Thoracic aorta (tissue), 2 donors: ENCODE results near the gene PARVB. TPM values are rescaled to one million over a fixed set of nuclear protein-coding genes. Genes with fewer than 3 reads are reported as not detected.
"Not testable (repeated sequence)": the region's sequence is repeated elsewhere in the genome, so short reads cannot be mapped to it uniquely, and the experiment has no call there.

ENCODE experiments used
- ATAC-seq: fragments of 150-250 bp; one replicate; pipeline ENCODE4 v1.8.0; 2017; ENCODE audit warnings: low read depth; ENCODE audit not compliant: insufficient number of reproducible peaks, low FRiP score
- DNase-seq: peaks from one replicate; pipeline ENCODE4 v3.0.0-alpha.2; 2020; ENCODE audit warnings: low spot score
- H3K27ac ChIP-seq, 2 donors: fragments of 200-600 bp; sonication (generic); 1 replicate in 1 of 2; 2 replicates in 1 of 2; pipeline ENCODE4 v1.5.1; 2016; ENCODE audit warnings: mild to moderate bottlenecking in 2 of 2, moderate library complexity in 2 of 2
- H3K27me3 ChIP-seq: fragments of 200-600 bp; sonication (generic); replicated peaks from 2 replicates; pipeline ENCODE4 v1.6.0; 2016; ENCODE audit warnings: mild to moderate bottlenecking; ENCODE audit not compliant: insufficient read depth
- H3K36me3 ChIP-seq: fragments of 200-600 bp; sonication (generic); one replicate; pipeline ENCODE4 v1.5.1; 2016
- H3K4me1 ChIP-seq, 2 donors: fragments of 200-600 bp; sonication (generic); 1 replicate in 1 of 2; 2 replicates in 1 of 2; pipeline versions ENCODE4 v1.5.1 to v1.6.0; 2016; ENCODE audit warnings: low read depth in 2 of 2, mild to moderate bottlenecking in 1 of 2; ENCODE audit not compliant: control insufficient read depth in 1 of 2
- H3K4me3 ChIP-seq: fragments of 200-600 bp; sonication (generic); 2 replicates; pipeline ENCODE4 v1.5.1; 2016; ENCODE audit warnings: mild to moderate bottlenecking
- H3K9me3 ChIP-seq: fragments of 200-600 bp; sonication (generic); 2 replicates; pipeline ENCODE4 v1.5.1; 2016
- total RNA-seq, 2 donors: library from RNA; depleted of rRNA; stranded (reverse); fragments of >200 nt; gene quantifications; one replicate each; pipeline versions ENCODE4 v1.1.0 to v1.2.3, GENCODE V29; 2016
- TF ChIP-seq, protein P1 (sequence below): fragments of 200-600 bp; sonication (generic); IDR thresholded peaks from one replicate; pipeline ENCODE4 v1.5.1; 2019; ENCODE audit warnings: antibody characterized with exemption

Gene PARVB
- total RNA-seq, 2 donors from 2014 or later, result 15.3 to 17.2 TPM

DNA sequence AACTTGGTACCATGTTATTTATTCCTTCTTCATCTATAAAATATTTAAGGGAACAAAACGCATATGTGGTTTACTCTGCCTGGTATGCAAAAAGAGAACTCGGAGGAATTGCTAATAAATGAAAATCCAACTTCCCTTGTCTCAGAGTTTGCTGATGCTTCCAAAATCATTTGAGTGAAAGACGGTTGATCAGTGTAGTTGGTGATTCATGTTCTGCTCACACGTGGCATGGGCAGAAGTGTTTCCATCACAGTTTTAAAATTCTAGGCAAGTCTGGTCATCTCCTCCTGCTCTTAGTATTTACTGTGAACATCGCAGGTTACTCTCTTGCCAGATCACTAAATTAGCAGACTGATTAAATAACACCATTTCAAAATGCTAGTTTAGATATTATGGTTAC is 11.9 kb upstream of the PARVB start:
- Histone ChIP-seq H3K4me3 (no peak overlapping the region), H3K27ac (no peak overlapping the region), H3K4me1 (no peaks in the 10 kb centered on the region), H3K36me3 (no peaks in the 10 kb centered on the region), H3K9me3 (no peaks in the 10 kb centered on the region), H3K27me3 (no peaks in the 10 kb centered on the region)
- no peak for ATAC-seq
- TF ChIP-seq, protein P1, sequence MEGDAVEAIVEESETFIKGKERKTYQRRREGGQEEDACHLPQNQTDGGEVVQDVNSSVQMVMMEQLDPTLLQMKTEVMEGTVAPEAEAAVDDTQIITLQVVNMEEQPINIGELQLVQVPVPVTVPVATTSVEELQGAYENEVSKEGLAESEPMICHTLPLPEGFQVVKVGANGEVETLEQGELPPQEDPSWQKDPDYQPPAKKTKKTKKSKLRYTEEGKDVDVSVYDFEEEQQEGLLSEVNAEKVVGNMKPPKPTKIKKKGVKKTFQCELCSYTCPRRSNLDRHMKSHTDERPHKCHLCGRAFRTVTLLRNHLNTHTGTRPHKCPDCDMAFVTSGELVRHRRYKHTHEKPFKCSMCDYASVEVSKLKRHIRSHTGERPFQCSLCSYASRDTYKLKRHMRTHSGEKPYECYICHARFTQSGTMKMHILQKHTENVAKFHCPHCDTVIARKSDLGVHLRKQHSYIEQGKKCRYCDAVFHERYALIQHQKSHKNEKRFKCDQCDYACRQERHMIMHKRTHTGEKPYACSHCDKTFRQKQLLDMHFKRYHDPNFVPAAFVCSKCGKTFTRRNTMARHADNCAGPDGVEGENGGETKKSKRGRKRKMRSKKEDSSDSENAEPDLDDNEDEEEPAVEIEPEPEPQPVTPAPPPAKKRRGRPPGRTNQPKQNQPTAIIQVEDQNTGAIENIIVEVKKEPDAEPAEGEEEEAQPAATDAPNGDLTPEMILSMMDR, result no peak
- DNase-seq, result no peak

GRCh38 chr22:44012591-44012990 is 11.5 kb upstream of the PARVB start:
- DNase-seq, result no peak
- no peaks in the 10 kb centered on the region for H3K9me3 ChIP-seq
- ATAC-seq, result no peak
- TF ChIP-seq, protein P1, result no peak
- no peaks in the 10 kb centered on the region for H3K36me3 ChIP-seq
- no peaks in the 10 kb centered on the region for H3K4me1 ChIP-seq
- H3K4me3 ChIP-seq, result no peak overlapping the region
- H3K27ac ChIP-seq, result no peak overlapping the region
- no peaks in the 10 kb centered on the region for H3K27me3 ChIP-seq

DNA sequence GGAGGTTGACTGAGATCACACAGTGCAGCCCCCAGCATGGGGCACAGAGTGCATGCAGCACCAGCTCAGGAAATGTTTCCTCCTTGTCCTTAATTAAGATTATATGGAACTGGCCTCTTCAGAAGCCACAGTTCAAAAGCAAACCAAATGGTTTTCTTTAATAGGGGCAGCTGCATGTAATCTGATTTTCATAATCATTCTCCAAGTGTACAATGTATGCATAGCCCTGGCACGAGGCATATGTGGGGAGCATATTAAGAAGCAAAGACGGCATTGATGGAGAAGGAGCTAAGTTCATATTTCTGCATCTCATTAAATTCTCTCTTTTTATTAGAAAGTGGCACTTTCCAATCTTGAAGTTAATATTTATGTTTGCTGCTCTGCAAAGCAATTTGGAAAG is 9.9 kb upstream of the PARVB start:
- Histone ChIP-seq H3K4me1 (no peaks in the 10 kb centered on the region), H3K4me3 (no peak overlapping the region), H3K36me3 (no peaks in the 10 kb centered on the region), H3K27ac (no peak overlapping the region), H3K27me3 (no peaks in the 10 kb centered on the region), H3K9me3 (no peaks in the 10 kb centered on the region)
- ATAC-seq, result no peak
- no peak for DNase-seq
- TF ChIP-seq, protein P1, result no peak

DNA sequence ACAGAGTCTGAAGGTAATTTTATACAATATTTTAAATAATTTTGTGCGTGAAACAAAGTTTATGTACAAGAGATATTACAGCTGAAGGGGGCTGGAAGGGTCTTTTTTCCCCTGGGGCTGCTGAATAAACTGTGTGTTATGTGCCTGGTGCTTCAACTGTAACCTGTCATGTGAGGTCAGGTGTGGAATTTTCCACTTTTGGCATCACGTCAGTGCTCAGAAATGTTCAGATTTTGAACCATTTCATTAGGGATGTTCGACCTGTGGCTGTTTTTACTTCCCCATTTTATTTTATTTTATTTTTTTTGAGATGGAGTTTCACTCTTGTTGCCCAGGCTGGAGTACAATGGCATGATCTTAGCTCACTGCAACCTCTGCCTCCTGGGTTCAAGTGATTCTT is 7.5 kb upstream of the PARVB start:
- not testable (repeated sequence) for H3K9me3 ChIP-seq, H3K36me3 ChIP-seq, H3K4me3 ChIP-seq, H3K27me3 ChIP-seq, DNase-seq, H3K27ac ChIP-seq, H3K4me1 ChIP-seq, ATAC-seq

DNA sequence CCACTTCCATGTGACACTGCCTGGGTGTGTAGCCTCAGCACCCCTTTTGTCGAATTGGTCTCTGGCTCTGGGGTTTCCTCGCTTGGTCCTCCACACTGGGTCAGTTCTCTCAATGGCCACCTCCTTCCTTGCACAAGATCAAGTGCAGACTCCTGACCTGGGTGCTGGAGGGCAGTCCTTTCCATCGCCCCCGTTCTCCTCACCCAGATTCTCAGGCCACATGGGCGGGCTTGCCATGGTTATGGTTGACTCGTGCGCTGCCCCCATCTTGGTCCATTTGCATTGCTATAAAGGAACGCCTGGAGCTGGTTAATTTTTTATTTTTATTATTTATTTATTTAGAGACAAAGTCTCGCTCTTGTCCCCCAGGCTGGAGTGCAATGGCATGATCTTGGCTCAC is 5.5 kb upstream of the PARVB start:
- no peaks in the 10 kb centered on the region for H3K4me1 ChIP-seq
- no peaks in the 10 kb centered on the region for H3K9me3 ChIP-seq
- H3K27ac ChIP-seq, result no peak overlapping the region
- TF ChIP-seq, protein P1, result no peak
- H3K27me3 ChIP-seq, result no peaks in the 10 kb centered on the region
- ATAC-seq (no peak), DNase-seq (no peak)
- H3K4me3 ChIP-seq, result no peak overlapping the region
- no peaks in the 10 kb centered on the region for H3K36me3 ChIP-seq

GRCh38 chr22:44019416-44019815 is 4.7 kb upstream of the PARVB start:
- no peak overlapping the region for H3K4me3 ChIP-seq
- ATAC-seq (no peak), DNase-seq (no peak)
- H3K27me3 ChIP-seq, result no peaks in the 10 kb centered on the region
- H3K36me3 ChIP-seq, result no peaks in the 10 kb centered on the region
- no peak overlapping the region for H3K27ac ChIP-seq
- TF ChIP-seq, protein P1, result no peak
- H3K9me3 ChIP-seq, result no peaks in the 10 kb centered on the region
- no peaks in the 10 kb centered on the region for H3K4me1 ChIP-seq
